Thyroid gland (tissue), 4 donors: Measurements from ENCODE around the gene FOXF1. TPM values are rescaled to one million over a fixed set of nuclear protein-coding genes. Genes with fewer than 3 reads are reported as not detected.

Source experiments
- DNase-seq, 2 donors: peaks; one replicate each; pipeline ENCODE4 v3.0.0-alpha.2; 2019
- H3K27ac ChIP-seq, 3 donors: fragments of 200-600 bp; sonication (generic); 1 replicate in 2 of 3; 2 replicates in 1 of 3; pipeline ENCODE4 v1.5.1; 2016 to 2019; ENCODE audit warnings: mild to moderate bottlenecking in 1 of 3, moderate library complexity in 1 of 3
- H3K27me3 ChIP-seq: fragments of 200-600 bp; sonication (generic); one replicate; pipeline ENCODE4 v1.5.1; 2019
- H3K36me3 ChIP-seq, 2 donors: fragments of 200-600 bp; sonication (generic); one replicate each; pipeline ENCODE4 v1.5.1; 2016 to 2019
- H3K4me1 ChIP-seq, 2 donors: fragments of 200-600 bp; sonication (generic); one replicate each; pipeline ENCODE4 v1.5.1; 2017 to 2019
- H3K4me3 ChIP-seq, 3 donors: fragments of 200-600 bp; sonication (generic); replicated peaks in 1 of 3; 1 replicate in 2 of 3; 2 replicates in 1 of 3; pipeline ENCODE4 v1.5.1; 2016; ENCODE audit warnings: mild to moderate bottlenecking in 1 of 3
- H3K9me3 ChIP-seq: fragments of 200-600 bp; sonication (generic); one replicate; pipeline ENCODE4 v1.5.1; 2017
- POLR2A ChIP-seq, 2 donors: fragments of 450-650 bp; IDR thresholded peaks; one replicate each; pipeline ENCODE4 v1.6.1; 2017; ENCODE audit warnings: antibody characterized with exemption in 2 of 2, mild to moderate bottlenecking in 2 of 2, moderate library complexity in 1 of 2
- WGBS, 2 donors: methylation state at CpG; one replicate each; pipeline ENCODE4 v1.1.5; 2017; 5-methylcytosine and 5-hydroxymethylcytosine counted together
- intact Hi-C: fragments of 100-400 bp; cut with DNase I; formaldehyde crosslinking; loops from one replicate; pipeline ENCODE4 v1.15.1; 2023
- total RNA-seq, 4 donors: library from RNA; depleted of rRNA; stranded (reverse); fragments of >200 nt; gene quantifications; one replicate each; pipeline ENCODE4 v1.2.3, GENCODE V29; 2016
- TF ChIP-seq, protein P1 (sequence below), 6 experiments: fragments of 200-600 bp in 3 of 6; fragments of 450-650 bp in 3 of 6; sonication (generic) in 3 of 6; IDR thresholded peaks; one replicate each; pipeline ENCODE4 v1.5.1; 2016 to 2019; ENCODE audit warnings: antibody characterized with exemption in 6 of 6, mild to moderate bottlenecking in 2 of 6, inconsistent platforms in 1 of 6, moderate library complexity in 1 of 6

Gene FOXF1
- total RNA-seq, 4 donors from 2014 or later = 1.5 to 3.7 (median 2.3) TPM

DNA sequence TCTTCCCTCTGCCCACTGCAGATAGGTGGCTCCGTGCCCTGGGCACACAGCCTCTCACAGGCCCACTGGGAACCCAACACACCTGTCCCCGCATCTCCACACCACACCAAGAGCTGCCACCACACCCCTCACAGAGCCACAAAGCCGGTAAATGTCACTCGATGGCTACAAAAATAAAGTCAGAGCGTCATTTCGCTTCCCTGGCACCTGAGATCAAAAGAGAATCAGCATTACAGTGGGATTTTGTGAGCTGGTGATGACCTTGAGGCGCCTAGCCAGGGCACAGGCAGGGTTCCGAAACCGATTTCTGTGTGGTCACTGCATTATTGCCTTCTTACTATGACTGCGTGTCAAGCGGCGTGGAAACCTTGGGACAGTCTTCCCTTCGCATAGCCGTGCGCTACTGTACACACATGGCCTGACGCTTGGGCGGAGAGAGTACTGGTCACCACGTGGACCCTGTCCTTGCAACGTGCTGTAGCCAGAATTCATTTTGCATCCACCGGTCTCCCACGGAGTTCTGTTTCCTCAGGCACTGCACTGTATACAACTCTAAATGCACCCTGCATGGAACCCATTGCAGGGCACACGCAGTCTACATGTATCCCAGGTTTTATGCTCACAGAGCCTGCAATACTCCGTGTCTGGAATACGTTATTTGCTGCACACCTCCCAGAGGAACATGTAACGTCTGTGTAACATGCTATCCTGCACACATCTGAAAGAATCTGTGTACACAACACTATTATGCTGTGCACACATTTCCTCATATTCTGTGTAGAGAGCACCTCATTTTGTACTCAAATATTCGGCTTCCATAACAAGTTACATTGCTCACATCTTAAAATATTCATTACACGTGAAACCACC is 5.8 kb upstream of the FOXF1 start:
- TF ChIP-seq, protein P1, sequence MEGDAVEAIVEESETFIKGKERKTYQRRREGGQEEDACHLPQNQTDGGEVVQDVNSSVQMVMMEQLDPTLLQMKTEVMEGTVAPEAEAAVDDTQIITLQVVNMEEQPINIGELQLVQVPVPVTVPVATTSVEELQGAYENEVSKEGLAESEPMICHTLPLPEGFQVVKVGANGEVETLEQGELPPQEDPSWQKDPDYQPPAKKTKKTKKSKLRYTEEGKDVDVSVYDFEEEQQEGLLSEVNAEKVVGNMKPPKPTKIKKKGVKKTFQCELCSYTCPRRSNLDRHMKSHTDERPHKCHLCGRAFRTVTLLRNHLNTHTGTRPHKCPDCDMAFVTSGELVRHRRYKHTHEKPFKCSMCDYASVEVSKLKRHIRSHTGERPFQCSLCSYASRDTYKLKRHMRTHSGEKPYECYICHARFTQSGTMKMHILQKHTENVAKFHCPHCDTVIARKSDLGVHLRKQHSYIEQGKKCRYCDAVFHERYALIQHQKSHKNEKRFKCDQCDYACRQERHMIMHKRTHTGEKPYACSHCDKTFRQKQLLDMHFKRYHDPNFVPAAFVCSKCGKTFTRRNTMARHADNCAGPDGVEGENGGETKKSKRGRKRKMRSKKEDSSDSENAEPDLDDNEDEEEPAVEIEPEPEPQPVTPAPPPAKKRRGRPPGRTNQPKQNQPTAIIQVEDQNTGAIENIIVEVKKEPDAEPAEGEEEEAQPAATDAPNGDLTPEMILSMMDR (IDR thresholded peaks at IDR 0.05) = no peak
- no peak for TF ChIP-seq POLR2A (IDR thresholded peaks at IDR 0.05)
- H3K36me3 ChIP-seq = no peaks in the 10 kb centered on the region
- no peak overlapping the region for H3K4me3 ChIP-seq
- intact Hi-C loops = no loop called here
- H3K27ac ChIP-seq = no peak overlapping the region
- WGBS, 2 donors = 24 to 27% methylated on average over 25 of the region's 27 CpGs
- H3K27me3 ChIP-seq = peaks cover 44% of the 10 kb centered on the region
- H3K4me1 ChIP-seq = peaks cover 13 to 21% of the 10 kb centered on the region in 2 donors
- DNase-seq = no peak
- no peaks in the 10 kb centered on the region for H3K9me3 ChIP-seq

GRCh38 chr16:86505185-86505898 is 5.0 kb upstream of the FOXF1 start:
- H3K27me3 ChIP-seq = peaks cover 39% of the 10 kb centered on the region

GRCh38 chr16:86505899-86506864 is 4.1 kb upstream of the FOXF1 start:
- no peaks in the 10 kb centered on the region for H3K36me3 ChIP-seq
- H3K27me3 ChIP-seq = peaks cover 37% of the 10 kb centered on the region
- H3K4me1 ChIP-seq = peaks cover 22 to 33% of the 10 kb centered on the region in 2 donors
- no peak overlapping the region for H3K4me3 ChIP-seq
- TF ChIP-seq POLR2A (IDR thresholded peaks at IDR 0.05) = no peak
- TF ChIP-seq, protein P1 (IDR thresholded peaks at IDR 0.05) = no peak
- DNase-seq = no peak
- no peaks in the 10 kb centered on the region for H3K9me3 ChIP-seq
- 14 to 16% methylated on average over 22 to 27 of the region's 27 CpGs for WGBS, 2 donors
- no peak overlapping the region for H3K27ac ChIP-seq
- intact Hi-C loops = no loop called here

More at GRCh38 chr16:86505185-86505898, 5.0 kb upstream of the FOXF1 start:
- no peak for TF ChIP-seq POLR2A (IDR thresholded peaks at IDR 0.05)
- TF ChIP-seq, protein P1 (IDR thresholded peaks at IDR 0.05) = no peak
- Histone ChIP-seq H3K27ac (no peak overlapping the region), H3K9me3 (no peaks in the 10 kb centered on the region), H3K36me3 (no peaks in the 10 kb centered on the region), H3K4me1 (peaks cover 17 to 27% of the 10 kb centered on the region in 2 donors), H3K4me3 (no peak overlapping the region)
- DNase-seq = no peak
- intact Hi-C loops = no loop called here
- 4% methylated on average over 26 to 46 of the region's 67 CpGs for WGBS, 2 donors

- TF ChIP-seq, protein P1 (IDR thresholded peaks at IDR 0.05) = no peak
- TF ChIP-seq POLR2A (IDR thresholded peaks at IDR 0.05) = no peak
- H3K27me3 ChIP-seq = peaks cover 48% of the 10 kb centered on the region
- intact Hi-C loops = no loop called here
- H3K4me3 ChIP-seq = no peak overlapping the region
- peaks cover 22 to 39% of the 10 kb centered on the region in 2 donors for H3K4me1 ChIP-seq
- WGBS, 2 donors = 13 to 20% methylated on average over 19 to 28 of the region's 37 CpGs
- no peak overlapping the region for H3K27ac ChIP-seq
- H3K9me3 ChIP-seq = no peaks in the 10 kb centered on the region
- DNase-seq = no peak
- H3K36me3 ChIP-seq = no peaks in the 10 kb centered on the region
These were observed 2.9 kb upstream of the FOXF1 start for GRCh38 chr16:86507173-86508027.
